IMR-90 (cell line): ENCODE measurements around the gene SYNE1. TPM values are rescaled to one million over a fixed set of nuclear protein-coding genes. Genes with fewer than 3 reads are reported as not detected.

Experiments
- ATAC-seq: fragments of 200-7000 bp; cut with Tn5 transposase; 2 replicates; pipeline ENCODE4 v1.9.1; 2020; ENCODE audit warnings: low read depth, mild to moderate bottlenecking, moderate library complexity
- BruUV-seq: library from RNA; stranded (reverse); fragments of 400-500 nt; replicated peaks from 2 replicates; lab custom pipeline; 2021; lab: Mats Ljungman, UMichigan
- CTCF ChIA-PET: fragments of 300-600 bp; formaldehyde crosslinking; extraction: SDS; loops from one replicate; lab custom pipeline; 2021; ENCODE audit warnings: antibody characterized with exemption; lab: Yijun Ruan, JAX
- POLR2A ChIA-PET: fragments of 300-600 bp; sonication (Branson Sonifier 250); formaldehyde crosslinking; loops from one replicate; lab custom pipeline; 2022; ENCODE audit warnings: antibody characterized with exemption; ENCODE audit not compliant: unreplicated experiment; lab: Charles Lee
- DNase-seq: peaks from one replicate; pipeline ENCODE4 v3.0.0; 2013
- H2AFZ ChIP-seq: replicated peaks from 2 replicates; pipeline ENCODE3; 2013; ENCODE audit warnings: low read length, mild to moderate bottlenecking; ENCODE audit not compliant: poor library complexity
- H2AK5ac ChIP-seq: 2 replicates; pipeline ENCODE4 v1.6.1; 2013; ENCODE audit warnings: low read depth, low read length, inconsistent platforms
- H2AK9ac ChIP-seq: replicated peaks from 2 replicates; pipeline ENCODE3; 2013; ENCODE audit warnings: mild to moderate bottlenecking, low read depth, low read length, moderate library complexity; ENCODE audit not compliant: poor library complexity
- H2BK120ac ChIP-seq: 2 replicates; pipeline ENCODE4 v1.6.1; 2013; ENCODE audit warnings: low read depth, low read length, inconsistent platforms
- H2BK15ac ChIP-seq: 3 replicates; pipeline ENCODE4 v1.6.1; 2013; ENCODE audit warnings: low read depth, low read length, inconsistent platforms
- H2BK20ac ChIP-seq: 2 replicates; pipeline ENCODE4 v1.6.1; 2013; ENCODE audit warnings: low read depth, mild to moderate bottlenecking, inconsistent platforms, low read length, moderate library complexity
- H2BK5ac ChIP-seq: 2 replicates; pipeline ENCODE4 v1.6.1; 2013; ENCODE audit warnings: mild to moderate bottlenecking, low read depth, low read length, inconsistent platforms; ENCODE audit not compliant: poor library complexity, severe bottlenecking
- H3K14ac ChIP-seq: replicated peaks from 2 replicates; pipeline ENCODE4 v1.6.1; 2013; ENCODE audit warnings: low read depth, low read length, inconsistent platforms
- H3K18ac ChIP-seq: 2 replicates; pipeline ENCODE4 v1.6.1; 2013; ENCODE audit warnings: low read depth, low read length, control low read depth
- H3K23ac ChIP-seq: 2 replicates; pipeline ENCODE4 v1.6.1; 2013; ENCODE audit warnings: low read depth, low read length, inconsistent platforms
- H3K27ac ChIP-seq: 2 replicates; pipeline ENCODE4 v1.5.1; 2013; ENCODE audit warnings: mild to moderate bottlenecking, control low read depth, low read length; ENCODE audit not compliant: insufficient read depth
- H3K27me3 ChIP-seq: 2 replicates; pipeline ENCODE4 v1.6.1; 2013; ENCODE audit warnings: low read length; ENCODE audit not compliant: control insufficient read depth, insufficient read depth
- H3K36me3 ChIP-seq: 2 replicates; pipeline ENCODE4 v1.6.1; 2013; ENCODE audit warnings: low read length, mixed read lengths; ENCODE audit not compliant: control insufficient read depth, insufficient read depth
- H3K4ac ChIP-seq: 2 replicates; pipeline ENCODE4 v1.6.1; 2013; ENCODE audit warnings: low read depth, low read length, inconsistent platforms
- H3K4me1 ChIP-seq: 2 replicates; pipeline ENCODE4 v1.6.1; 2013; ENCODE audit warnings: low read length, mixed read lengths; ENCODE audit not compliant: control insufficient read depth, insufficient read depth
- H3K4me2 ChIP-seq: 2 replicates; pipeline ENCODE4 v1.6.1; 2013; ENCODE audit warnings: low read depth, mild to moderate bottlenecking, control low read depth, low read length, moderate library complexity
- H3K4me3 ChIP-seq: 2 replicates; pipeline ENCODE4 v1.5.1; 2013; ENCODE audit warnings: low read depth, mild to moderate bottlenecking, control low read depth, low read length, moderate library complexity; ENCODE audit not compliant: insufficient read depth
- H3K56ac ChIP-seq: 2 replicates; pipeline ENCODE4 v1.6.1; 2013; ENCODE audit warnings: low read length, inconsistent platforms; ENCODE audit not compliant: insufficient read depth; ENCODE audit errors: extremely low read depth
- H3K79me1 ChIP-seq, 2 experiments: 2 replicates each; pipeline ENCODE4 v1.6.1; 2013; ENCODE audit warnings: low read length in 2 of 2, inconsistent platforms in 1 of 2, low read depth in 1 of 2
- H3K9ac ChIP-seq: 2 replicates; pipeline ENCODE4 v1.6.1; 2013; ENCODE audit warnings: low read depth, low read length, control low read depth
- H3K9me1 ChIP-seq: 2 replicates; pipeline ENCODE4 v1.6.1; 2013; ENCODE audit warnings: low read length, inconsistent platforms; ENCODE audit not compliant: insufficient read depth
- H3K9me3 ChIP-seq: 2 replicates; pipeline ENCODE4 v1.6.1; 2013; ENCODE audit warnings: low read length; ENCODE audit not compliant: control insufficient read depth, insufficient read depth
- H4K20me1 ChIP-seq: 2 replicates; pipeline ENCODE4 v1.6.1; 2013; ENCODE audit warnings: low read length, inconsistent platforms; ENCODE audit not compliant: insufficient read depth
- H4K5ac ChIP-seq: 2 replicates; pipeline ENCODE4 v1.6.1; 2013; ENCODE audit warnings: mild to moderate bottlenecking, low read depth, low read length, control low read depth
- H4K8ac ChIP-seq, 2 experiments: 2 replicates each; pipeline ENCODE4 v1.6.1; 2013; ENCODE audit warnings: low read depth in 2 of 2, low read length in 2 of 2, control low read depth in 1 of 2, inconsistent platforms in 1 of 2
- H4K91ac ChIP-seq: 2 replicates; pipeline ENCODE4 v1.6.1; 2013; ENCODE audit warnings: low read depth, low read length, inconsistent platforms; ENCODE audit not compliant: insufficient read depth
- MAZ ChIP-seq: IDR thresholded peaks from 2 replicates; pipeline ENCODE4 v1.6.1; 2012; ENCODE audit warnings: low read depth, mild to moderate bottlenecking, low read length, improper control_type of control experiment, moderate library complexity, borderline replicate concordance
- dilution Hi-C: fragments of 300-500 bp; cut with HindIII; formaldehyde crosslinking; loops from one replicate; pipeline ENCODE4 v1.14.3; 2018; ENCODE audit warnings: low sequenced_read_pairs; ENCODE audit not compliant: unreplicated experiment
- in situ Hi-C: fragments of 300-500 bp; cut with MboI; formaldehyde crosslinking; loops from 3 replicates; pipeline ENCODE4 v1.14.3; 2019; ENCODE audit warnings: low sequenced_read_pairs, inconsistent platforms, mixed read lengths
- intact Hi-C: fragments of 100-400 bp; cut with micrococcal nuclease; formaldehyde crosslinking; loops from 2 replicates; pipeline ENCODE4 v1.10.0; 2022
- polyA plus RNA-seq, 3 experiments: library from polyadenylated mRNA; depleted of rRNA; stranded (reverse); fragments of >200 nt; gene quantifications; 2 replicates each; pipeline ENCODE4 v1.2.3, GENCODE V29; 2012; ENCODE audit warnings: low replicate concordance in 1 of 3
- total RNA-seq: library from RNA; depleted of rRNA; stranded (reverse); fragments of >200 nt; gene quantifications from 2 replicates; pipeline ENCODE4 v1.2.3, GENCODE V29; 2012

Gene SYNE1
- total and polyA plus RNA-seq, 2 of the 4 experiments (the other 2 are of a cell fraction), result 34.1 to 159 TPM

DNA sequence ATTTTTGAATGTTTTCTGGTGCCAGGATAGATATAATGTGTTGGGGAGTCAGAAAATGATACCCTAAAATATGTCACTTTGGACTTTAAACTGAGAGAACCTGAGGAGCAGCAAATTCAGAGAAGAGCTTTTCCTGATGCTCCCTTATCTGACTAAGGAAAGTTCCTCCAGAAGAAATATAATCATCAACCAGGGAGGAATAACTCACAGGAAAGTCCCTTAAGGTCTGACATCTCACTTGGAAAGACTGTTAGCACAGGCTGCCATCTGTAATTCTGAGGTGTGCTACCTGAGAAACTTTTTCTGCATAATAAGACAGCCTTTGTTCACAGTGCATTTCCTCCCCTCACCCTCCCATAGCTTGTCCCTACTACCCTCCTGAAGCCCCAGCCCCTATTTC lies 218.6 kb downstream of the SYNE1 start:
- dilution Hi-C loops (no loop called here), intact Hi-C loops (no loop called here), in situ Hi-C loops (no loop called here)
- Histone ChIP-seq H3K4me3 (no peak overlapping the region), H3K18ac (no peak overlapping the region), H3K9me1 (no peaks in the 10 kb centered on the region), H3K4me1 (no peaks in the 10 kb centered on the region), H3K23ac (no peak overlapping the region), H3K36me3 (peaks cover 1% of the 10 kb centered on the region; the same call in 1 of the 2 replicates), H2BK15ac (no peak overlapping the region), H3K56ac (no peak overlapping the region), H4K20me1 (no peaks in the 10 kb centered on the region), H3K9ac (no peak overlapping the region), H2AFZ (no peak overlapping the region), H2BK120ac (no peak overlapping the region), H4K5ac (no peak overlapping the region), H3K4ac (no peak overlapping the region), H3K4me2 (no peak overlapping the region), H2AK9ac (no peak overlapping the region), H2BK5ac (no peak overlapping the region), H3K14ac (no peak overlapping the region), H2BK20ac (no peak overlapping the region), H2AK5ac (no peak overlapping the region), H3K27ac (no peak overlapping the region), H3K27me3 (no peaks in the 10 kb centered on the region), H4K91ac (no peak overlapping the region), H3K79me1 (no peaks in the 10 kb centered on the region), H4K8ac (no peak overlapping the region), H3K9me3 (no peaks in the 10 kb centered on the region)
- no peak for ATAC-seq
- no peak for TF ChIP-seq MAZ
- no peak for DNase-seq
- no TSS peak for BruUV-seq
- POLR2A ChIA-PET, result no interaction called here
- CTCF ChIA-PET, result no interaction called here
